Fibroblast of the aortic adventitia (primary cell): ENCODE measurements around the gene RASL11A. TPM values are rescaled to one million over a fixed set of nuclear protein-coding genes. Genes with fewer than 3 reads are reported as not detected.
"Not testable (repeated sequence)": the region's sequence is repeated elsewhere in the genome, so short reads cannot be mapped to it uniquely, and the experiment has no call there.

ENCODE experiments used
- DNase-seq: peaks from one replicate; pipeline ENCODE4 v3.0.0-alpha.2; 2010; ENCODE audit warnings: low read depth
- H3K4me3 ChIP-seq: 2 replicates; pipeline ENCODE4 v1.5.1; 2011; ENCODE audit warnings: low read depth, mild to moderate bottlenecking, control low read depth, low read length, moderate library complexity
- total RNA-seq: library from RNA; depleted of rRNA; stranded (reverse); fragments of >200 nt; gene quantifications from 2 replicates; pipeline ENCODE4 v1.2.3, GENCODE V29; 2012; ENCODE audit warnings: low replicate concordance
- TF ChIP-seq, protein P1 (sequence below): IDR thresholded peaks from 2 replicates; pipeline ENCODE4 v1.5.1; 2011; ENCODE audit warnings: mild to moderate bottlenecking, low read length, control low read depth, inconsistent platforms; ENCODE audit not compliant: insufficient read depth

The RASL11A gene
- total RNA-seq, 1 donor, result 13.3 TPM

DNA sequence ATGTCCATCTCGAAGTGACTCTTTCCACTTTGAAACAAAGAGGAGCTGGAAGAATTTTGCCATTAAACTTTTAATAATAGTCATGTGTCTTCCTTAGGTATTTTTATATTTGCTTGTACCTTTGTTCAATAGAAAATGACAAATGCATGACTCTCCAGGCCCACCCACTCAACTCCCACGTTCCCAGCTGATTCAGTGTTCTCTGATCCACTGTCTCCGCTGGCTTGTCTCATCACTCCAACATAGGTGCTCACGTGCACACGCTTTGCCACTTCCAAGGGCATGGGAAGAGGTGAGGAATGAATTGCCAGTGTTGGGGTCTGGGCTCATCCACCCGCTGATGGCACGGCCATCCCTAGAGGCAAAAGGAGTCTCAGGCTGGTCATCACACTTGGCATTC is 24.5 kb downstream of the RASL11A start:
- H3K4me3 ChIP-seq, result no peak overlapping the region
- TF ChIP-seq, protein P1, sequence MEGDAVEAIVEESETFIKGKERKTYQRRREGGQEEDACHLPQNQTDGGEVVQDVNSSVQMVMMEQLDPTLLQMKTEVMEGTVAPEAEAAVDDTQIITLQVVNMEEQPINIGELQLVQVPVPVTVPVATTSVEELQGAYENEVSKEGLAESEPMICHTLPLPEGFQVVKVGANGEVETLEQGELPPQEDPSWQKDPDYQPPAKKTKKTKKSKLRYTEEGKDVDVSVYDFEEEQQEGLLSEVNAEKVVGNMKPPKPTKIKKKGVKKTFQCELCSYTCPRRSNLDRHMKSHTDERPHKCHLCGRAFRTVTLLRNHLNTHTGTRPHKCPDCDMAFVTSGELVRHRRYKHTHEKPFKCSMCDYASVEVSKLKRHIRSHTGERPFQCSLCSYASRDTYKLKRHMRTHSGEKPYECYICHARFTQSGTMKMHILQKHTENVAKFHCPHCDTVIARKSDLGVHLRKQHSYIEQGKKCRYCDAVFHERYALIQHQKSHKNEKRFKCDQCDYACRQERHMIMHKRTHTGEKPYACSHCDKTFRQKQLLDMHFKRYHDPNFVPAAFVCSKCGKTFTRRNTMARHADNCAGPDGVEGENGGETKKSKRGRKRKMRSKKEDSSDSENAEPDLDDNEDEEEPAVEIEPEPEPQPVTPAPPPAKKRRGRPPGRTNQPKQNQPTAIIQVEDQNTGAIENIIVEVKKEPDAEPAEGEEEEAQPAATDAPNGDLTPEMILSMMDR, result no peak
- no peak for DNase-seq

DNA sequence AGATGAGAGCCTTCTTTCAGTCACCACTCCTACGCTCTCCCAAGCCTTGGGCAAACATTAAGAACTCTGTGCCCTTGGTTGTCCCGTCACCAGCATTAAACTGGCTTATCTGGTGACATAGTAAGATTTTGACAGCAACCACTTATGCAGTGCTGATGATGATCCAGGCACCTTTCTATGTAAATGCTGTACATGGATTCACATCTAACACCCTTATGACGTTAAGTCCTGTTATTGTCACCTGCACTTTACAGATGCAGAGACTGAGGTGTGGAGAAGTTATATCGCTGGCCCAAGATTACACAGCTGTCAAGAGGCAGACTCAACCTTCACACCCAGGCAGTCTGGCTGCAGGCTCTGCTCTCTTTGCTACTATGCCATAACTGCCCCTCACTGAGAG is 25.0 kb downstream of the RASL11A start:
- no peak overlapping the region for H3K4me3 ChIP-seq
- no peak for DNase-seq
- TF ChIP-seq, protein P1, result no peak

DNA sequence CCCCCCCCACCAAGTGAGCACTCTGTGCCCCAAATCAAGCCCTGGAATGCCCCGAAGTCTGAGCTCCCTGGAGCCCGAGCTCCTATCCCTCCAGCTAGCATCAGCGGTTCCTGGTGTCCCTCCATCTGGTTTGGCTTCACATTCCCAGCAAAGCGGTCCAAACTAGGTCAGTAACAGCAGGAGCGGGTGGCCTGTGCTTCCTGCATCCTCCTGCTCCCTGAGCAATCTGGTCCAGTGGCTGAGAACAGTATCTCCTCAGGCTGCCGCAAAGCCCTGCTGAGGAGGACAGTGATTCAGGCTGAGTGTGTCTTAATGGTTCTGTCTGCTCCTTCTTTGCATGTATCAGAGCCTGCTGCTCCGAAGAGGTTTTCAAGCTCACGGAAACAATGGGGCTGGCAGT is 25.9 kb downstream of the RASL11A start:
- H3K4me3 ChIP-seq, result no peak overlapping the region
- TF ChIP-seq, protein P1, result no peak
- DNase-seq, result no peak

DNA sequence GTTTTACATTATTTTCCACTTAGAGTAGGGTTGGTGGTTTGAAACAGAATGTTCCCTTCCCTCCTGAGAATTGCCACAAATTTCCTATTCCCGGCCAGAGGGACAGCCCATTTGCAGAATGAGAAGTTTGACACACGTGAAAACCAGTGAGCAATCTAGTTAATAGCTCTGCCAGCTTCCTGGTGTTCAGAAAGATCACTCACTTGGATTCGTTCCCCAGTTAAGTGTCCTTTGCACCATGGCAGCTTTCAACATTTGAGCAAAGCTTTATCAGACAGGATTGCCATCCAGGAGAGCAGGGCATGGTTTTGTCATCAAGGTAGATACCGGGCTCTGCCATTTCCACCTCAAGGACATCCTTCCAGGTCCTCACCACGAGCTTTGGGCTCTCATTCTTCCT is 28.2 kb downstream of the RASL11A start:
- no peak for DNase-seq
- TF ChIP-seq, protein P1, result no peak

DNA sequence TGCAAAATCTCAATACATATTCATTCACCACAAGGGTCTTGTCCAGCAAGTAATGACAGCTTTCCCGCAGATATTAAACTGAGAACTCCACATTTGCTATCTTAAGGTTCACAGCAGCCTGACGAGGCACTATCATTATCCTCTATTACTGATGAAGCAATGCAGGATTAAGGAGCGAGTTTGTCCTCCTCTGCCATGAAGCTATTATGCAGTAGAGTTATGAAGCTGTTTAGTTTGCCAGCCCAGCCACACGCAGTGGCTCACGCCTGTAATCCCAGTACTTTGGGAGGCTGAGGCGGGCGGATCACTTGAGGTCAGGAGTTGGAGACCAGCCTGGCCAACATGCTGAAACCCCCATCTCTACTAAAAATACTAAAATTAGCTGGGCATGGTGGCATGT is 29.8 kb downstream of the RASL11A start:
- not testable (repeated sequence) for H3K4me3 ChIP-seq, DNase-seq

More for the DNA sequence above, 28.2 kb downstream of the RASL11A start:
- H3K4me3 ChIP-seq, result no peak overlapping the region

DNA sequence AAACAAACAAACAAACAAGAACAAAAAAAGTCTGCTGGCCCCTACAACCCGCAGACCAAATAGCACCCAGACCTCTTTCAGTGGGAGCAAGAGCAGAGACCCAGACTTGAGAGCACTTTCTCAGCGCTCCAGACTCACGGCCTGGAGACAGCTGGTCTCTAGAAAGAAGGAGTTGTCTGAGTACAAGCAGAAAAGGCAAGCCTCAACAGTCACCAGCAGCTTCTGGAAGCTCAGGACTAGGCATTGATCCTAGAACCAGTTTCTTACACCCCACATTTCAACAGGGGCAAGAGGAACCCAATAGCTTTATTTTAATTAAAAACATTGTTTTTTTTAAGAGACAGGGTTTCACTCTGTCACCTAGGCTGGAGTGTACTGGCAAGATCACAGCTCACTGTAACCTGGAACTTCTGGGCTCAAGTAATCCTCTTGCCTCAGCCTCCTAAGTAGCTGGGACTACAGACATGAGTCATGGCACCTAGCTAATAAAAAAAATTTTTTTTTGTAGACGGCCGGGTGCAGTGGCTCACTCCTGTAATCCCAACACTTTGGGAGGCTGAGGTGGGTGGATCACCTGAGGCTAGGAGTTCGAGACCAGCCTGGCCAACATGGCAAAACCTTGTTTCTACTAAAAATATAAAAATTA is 30.4 kb downstream of the RASL11A start:
- TF ChIP-seq, protein P1, result no peak
- no peak for DNase-seq
- H3K4me3 ChIP-seq, result no peak overlapping the region

DNA sequence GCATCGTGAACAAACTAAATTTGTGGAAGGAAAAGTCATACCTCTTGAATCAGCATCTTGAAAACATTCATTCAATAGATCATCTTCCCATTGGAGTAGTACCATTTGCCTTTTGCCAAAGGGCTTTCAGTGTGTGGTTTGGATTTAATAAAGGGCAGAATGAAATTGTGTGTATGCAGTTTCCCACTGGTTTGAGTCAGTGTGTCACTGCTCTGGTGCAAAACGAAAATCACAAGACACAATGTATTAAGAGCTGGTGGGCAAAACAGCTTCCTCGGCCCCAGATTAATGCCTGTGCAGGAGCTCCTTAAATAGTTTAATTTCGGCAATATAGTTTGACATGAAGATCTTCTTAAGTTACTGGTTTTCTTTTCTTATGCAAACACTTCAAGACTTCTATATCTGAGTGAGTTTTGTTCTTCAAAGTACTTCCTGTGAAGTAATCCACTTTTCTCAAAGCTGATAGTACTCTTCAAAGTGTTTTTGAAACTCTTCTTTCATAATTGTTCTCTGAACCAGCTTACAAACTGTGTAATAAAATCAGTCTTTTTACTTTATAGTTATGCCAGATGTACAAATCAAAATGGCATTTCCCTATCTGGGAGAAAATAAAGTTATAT is 32.1 kb downstream of the RASL11A start:
- no peak for DNase-seq
- no peak overlapping the region for H3K4me3 ChIP-seq
- TF ChIP-seq, protein P1, result no peak
